Ovary (tissue), 9 donors: ENCODE measurements around the gene PRKCE. TPM values are rescaled to one million over a fixed set of nuclear protein-coding genes. Genes with fewer than 3 reads are reported as not detected.

Experiments
- DNase-seq, 5 donors: peaks; one replicate each; pipeline ENCODE4 v3.0.0-alpha.2; 2019 to 2020
- H3K27ac ChIP-seq, 2 donors: fragments of 200-600 bp; one replicate each; pipeline versions ENCODE4 v1.5.1 to v1.8.0; 2019 to 2022
- H3K27me3 ChIP-seq: fragments of 200-600 bp; one replicate; pipeline ENCODE4 v1.8.0; 2022
- H3K36me3 ChIP-seq: fragments of 200-600 bp; sonication (generic); one replicate; pipeline ENCODE4 v1.5.1; 2019
- H3K4me1 ChIP-seq: one replicate; pipeline ENCODE4 v1.8.1; 2013; ENCODE audit warnings: mild to moderate bottlenecking, moderate library complexity; ENCODE audit not compliant: insufficient read depth
- H3K4me3 ChIP-seq: fragments of 200-600 bp; sonication (generic); one replicate; pipeline ENCODE4 v1.5.1; 2017
- H3K9me3 ChIP-seq, 2 donors: fragments of 200-600 bp in 1 of 2; sonication (generic) in 1 of 2; one replicate each; pipeline versions ENCODE4 v1.5.1 to v1.8.1; 2013 to 2019; ENCODE audit warnings: mild to moderate bottlenecking in 1 of 2, moderate library complexity in 1 of 2
- CTCF ChIP-seq, 3 donors: fragments of 450-650 bp in 2 of 3; fragments of 200-600 bp in 1 of 3; IDR thresholded peaks; one replicate each; pipeline versions ENCODE4 v1.5.1 to v1.8.0; 2016 to 2022; ENCODE audit warnings: antibody characterized with exemption in 3 of 3, mild to moderate bottlenecking in 1 of 3
- EP300 ChIP-seq: sonication (generic); formaldehyde crosslinking; IDR thresholded peaks from one replicate; pipeline ENCODE4 v1.6.1; 2017; ENCODE audit warnings: antibody characterized with exemption
- POLR2A ChIP-seq: fragments of 450-650 bp; IDR thresholded peaks from one replicate; pipeline ENCODE4 v1.6.1; 2017; ENCODE audit warnings: antibody characterized with exemption, mild to moderate bottlenecking, moderate library complexity
- WGBS, 3 donors: extraction: QIAGEN DNeasy Blood & Tissue Kit in 1 of 3; methylation state at CpG; one replicate each; pipeline versions ENCODE4 v1.1.5 to v1.1.7; 2013 to 2017; 5-methylcytosine and 5-hydroxymethylcytosine counted together
- intact Hi-C, 4 donors: fragments of 100-400 bp; cut with DNase I; formaldehyde crosslinking; loops; one replicate each; pipeline versions ENCODE4 v1.11.0 to v1.15.1; 2022 to 2023
- polyA plus RNA-seq, 2 donors: library from polyadenylated mRNA; stranded (reverse); fragments of 200-250 nt in 1 of 2; fragments of 350-450 nt in 1 of 2; fragmentation: Illumina TruSeq in 1 of 2; extraction: RNeasy Lipid Tissue Mini Kit (QIAGEN cat#74804) in 1 of 2; gene quantifications; one replicate each; pipeline ENCODE4 v1.2.3, GENCODE V29; 2013 to 2014
- total RNA-seq, 7 donors: library from RNA; depleted of rRNA in 2 of 7; stranded (reverse); fragments of >200 nt in 2 of 7; fragmentation: NEBNext Ultra II Directional in 3 of 7; extraction: Animal tissue kit (Norgen Biotek cat#: 25700) in 3 of 7; gene quantifications; one replicate each; pipeline versions ENCODE4 v1.1.0 to v1.2.4, GENCODE V29; 2016 to 2023
- donor health status: DM: no; HTN: no; CAD: no; lungs with moderate emphysema.
- donor health status: DM: no; HTN: no; CAD: no.
- donor health status: Bipolar disorder and iron deficiency.
- donor health status: DM: yes; HTN: yes; CAD: no.
- donor health status: DM: no; HTN: no; CAD: no.
- donor health status: DM: yes; HTN: yes; CAD: no.

Gene PRKCE
- total and polyA plus RNA-seq, 9 donors, result 3.1 to 22.8 (median 12.8) TPM

- WGBS, 3 donors, result 85 to 96% (median 88%) methylated on average over 3 of the region's 3 CpGs
- no peaks in the 10 kb centered on the region for H3K27me3 ChIP-seq
- TF ChIP-seq CTCF (IDR thresholded peaks at IDR 0.05), result no peak
- TF ChIP-seq POLR2A, result no peak
- TF ChIP-seq EP300, result no peak
- no peak overlapping the region for H3K4me3 ChIP-seq
- H3K36me3 ChIP-seq, result no peaks in the 10 kb centered on the region
- intact Hi-C loops, result loop anchor here in 2 of 4 donors (10.0 kb wide), 2 partner anchors 71 to 229 kb away; partner anchors contain the start of gene EPAS1 (in 1 of the 2)
- H3K27ac ChIP-seq, result no peak overlapping the region
- peaks cover 1% of the 10 kb centered on the region for H3K4me1 ChIP-seq
- DNase-seq, result no peak
- H3K9me3 ChIP-seq, result no peaks in the 10 kb centered on the region
Measured at GRCh38 chr2:46066116-46066515, 414.6 kb downstream of the PRKCE start.

- TF ChIP-seq POLR2A, result no peak
Measured at GRCh38 chr2:46066601-46067000, 415.1 kb downstream of the PRKCE start.

GRCh38 chr2:46067062-46067461, 415.6 kb downstream of the PRKCE start:
- Histone ChIP-seq H3K4me1 (peaks cover 1% of the 10 kb centered on the region), H3K27me3 (no peaks in the 10 kb centered on the region), H3K9me3 (no peaks in the 10 kb centered on the region), H3K4me3 (no peak overlapping the region), H3K36me3 (no peaks in the 10 kb centered on the region), H3K27ac (no peak overlapping the region)
- no peak for TF ChIP-seq EP300
- TF ChIP-seq CTCF (IDR thresholded peaks at IDR 0.05), result no peak
- no peak for TF ChIP-seq POLR2A
- DNase-seq, result no peak
- 85 to 92% (median 91%) methylated on average over 3 of the region's 3 CpGs for WGBS, 3 donors
- intact Hi-C loops, result loop anchor here in 2 of 4 donors (10.0 kb wide), 2 partner anchors 72 to 228 kb away; partner anchors contain the start of gene EPAS1 (in 1 of the 2)

More at GRCh38 chr2:46066601-46067000, 415.1 kb downstream of the PRKCE start:
- no peak overlapping the region for H3K27ac ChIP-seq
- no peak for DNase-seq
- 85 to 90% (median 90%) methylated on average over 5 of the region's 5 CpGs for WGBS, 3 donors
- no peak overlapping the region for H3K4me3 ChIP-seq
- H3K27me3 ChIP-seq, result no peaks in the 10 kb centered on the region
- intact Hi-C loops, result loop anchor here in 2 of 4 donors (10.0 kb wide), 2 partner anchors 72 to 228 kb away; partner anchors contain the start of gene EPAS1 (in 1 of the 2)
- H3K36me3 ChIP-seq, result no peaks in the 10 kb centered on the region
- H3K4me1 ChIP-seq, result peaks cover 1% of the 10 kb centered on the region
- H3K9me3 ChIP-seq, result no peaks in the 10 kb centered on the region

- no peak overlapping the region for H3K4me3 ChIP-seq
- DNase-seq, result no peak
- no peaks in the 10 kb centered on the region for H3K36me3 ChIP-seq
- H3K9me3 ChIP-seq, result no peaks in the 10 kb centered on the region
- no peak overlapping the region for H3K27ac ChIP-seq
- TF ChIP-seq CTCF (IDR thresholded peaks at IDR 0.05), result no peak
- no peak for TF ChIP-seq POLR2A
- TF ChIP-seq EP300, result no peak
- no peaks in the 10 kb centered on the region for H3K27me3 ChIP-seq
- 82 to 93% (median 89%) methylated on average over 13 of the region's 13 CpGs for WGBS, 3 donors
- intact Hi-C loops, result loop anchor here in 2 of 4 donors (10.0 kb wide), 2 partner anchors 73 to 227 kb away; partner anchors contain the start of gene EPAS1 (in 1 of the 2)
- peaks cover 1% of the 10 kb centered on the region for H3K4me1 ChIP-seq
Measured at GRCh38 chr2:46067501-46068305, 416.2 kb downstream of the PRKCE start.

- Histone ChIP-seq H3K9me3 (no peaks in the 10 kb centered on the region), H3K27ac (no peak overlapping the region), H3K36me3 (no peaks in the 10 kb centered on the region), H3K27me3 (no peaks in the 10 kb centered on the region), H3K4me3 (no peak overlapping the region), H3K4me1 (no peaks in the 10 kb centered on the region)
- no peak for DNase-seq
- TF ChIP-seq CTCF (IDR thresholded peaks at IDR 0.05) (no peak), POLR2A (no peak), EP300 (no peak)
- intact Hi-C loops, result loop anchor here in 2 of 4 donors (10.0 kb wide), 2 partner anchors 74 to 226 kb away; partner anchors contain the start of gene EPAS1 (in 1 of the 2)
- WGBS, 3 donors, result 94 to 95% (median 94%) methylated on average over 4 of the region's 4 CpGs
Measured at GRCh38 chr2:46068636-46069035, 417.2 kb downstream of the PRKCE start.
